WTC11 (cell line): ENCODE measurements around the gene MYO19. TPM values are rescaled to one million over a fixed set of nuclear protein-coding genes. Genes with fewer than 3 reads are reported as not detected.
A peak's percentile ranks its signal among the peaks of the same experiment; 100 is the strongest.

Experiments used
- ATAC-seq: fragments of 200-7000 bp; cut with Tn5 transposase; 2 replicates; pipeline ENCODE4 v1.10.0; 2021; ENCODE audit warnings: mild to moderate bottlenecking, moderate library complexity
- CTCF ChIA-PET: fragments of 300-600 bp; sonication (Branson Sonifier 250); formaldehyde crosslinking; loops from one replicate; lab custom pipeline; 2021; ENCODE audit warnings: antibody characterized with exemption; lab: Charles Lee
- POLR2A ChIA-PET: fragments of 350-600 bp; sonication (Branson Sonifier 250); formaldehyde crosslinking; loops from one replicate; lab custom pipeline; 2021; ENCODE audit warnings: antibody characterized with exemption; lab: Charles Lee
- DNase-seq: peaks from one replicate; pipeline ENCODE4 v3.0.0; 2021; ENCODE audit warnings: low spot score
- H3K27ac Mint-ChIP-seq: 2 replicates; pipeline ENCODE4 v1.8.0; 2021; ENCODE audit warnings: mixed read lengths
- H3K27me3 Mint-ChIP-seq: 2 replicates; pipeline ENCODE4 v1.8.0; 2021; ENCODE audit warnings: low read depth, mild to moderate bottlenecking, moderate library complexity, mixed read lengths
- H3K36me3 Mint-ChIP-seq: 2 replicates; pipeline ENCODE4 v1.8.0; 2021; ENCODE audit warnings: mixed read lengths
- H3K4me1 Mint-ChIP-seq: 2 replicates; pipeline ENCODE4 v1.8.0; 2022; ENCODE audit warnings: mixed read lengths
- H3K4me3 Mint-ChIP-seq: 2 replicates; pipeline ENCODE4 v1.8.0; 2021; ENCODE audit warnings: mild to moderate bottlenecking, moderate library complexity, mixed read lengths
- H3K9me3 Mint-ChIP-seq: 2 replicates; pipeline ENCODE4 v1.8.0; 2021; ENCODE audit warnings: mixed read lengths
- CREM ChIP-seq: sonication (generic); formaldehyde crosslinking; IDR thresholded peaks from 2 replicates; pipeline ENCODE4 v1.8.1; 2022; ENCODE audit warnings: mild to moderate bottlenecking, missing genetic modification reagents, moderate library complexity
- FOXP1 ChIP-seq: sonication (generic); formaldehyde crosslinking; IDR thresholded peaks from 2 replicates; pipeline ENCODE4 v1.8.0; 2022; ENCODE audit warnings: missing genetic modification reagents, mild to moderate bottlenecking, moderate library complexity, borderline replicate concordance
- GRHL2 ChIP-seq: fragments of 250-450 bp; sonication (Bioruptor Pico); IDR thresholded peaks from 2 replicates; pipeline ENCODE4 v1.8.0; 2022; ENCODE audit warnings: mild to moderate bottlenecking, moderate library complexity; ENCODE audit not compliant: insufficient replicate concordance, severe bottlenecking
- JAZF1 ChIP-seq: fragments of 250-450 bp; sonication (Bioruptor Pico); IDR thresholded peaks from 2 replicates; pipeline ENCODE4 v1.9.0; 2021; ENCODE audit warnings: moderate library complexity, mild to moderate bottlenecking, inconsistent platforms
- NFE2L1 ChIP-seq: sonication (generic); formaldehyde crosslinking; IDR thresholded peaks from 2 replicates; pipeline ENCODE4 v1.8.1; 2023; ENCODE audit warnings: missing genetic modification reagents
- OVOL2 ChIP-seq: fragments of 250-450 bp; sonication (Bioruptor Pico); IDR thresholded peaks from 2 replicates; pipeline ENCODE4 v1.9.0; 2021; ENCODE audit warnings: mild to moderate bottlenecking, borderline replicate concordance
- RELA ChIP-seq: sonication (generic); formaldehyde crosslinking; IDR thresholded peaks from 2 replicates; pipeline ENCODE4 v1.8.1; 2022; ENCODE audit warnings: missing genetic modification reagents, mild to moderate bottlenecking, borderline replicate concordance
- SMAD3 ChIP-seq: sonication (generic); formaldehyde crosslinking; IDR thresholded peaks from 2 replicates; pipeline ENCODE4 v1.8.0; 2022; ENCODE audit warnings: missing genetic modification reagents, mild to moderate bottlenecking, borderline replicate concordance
- SP1 ChIP-seq: sonication (generic); formaldehyde crosslinking; conservative IDR thresholded peaks from 2 replicates; pipeline ENCODE4 v1.8.1; 2022; ENCODE audit warnings: missing genetic modification reagents
- ZNF219 ChIP-seq: sonication (generic); formaldehyde crosslinking; IDR thresholded peaks from 2 replicates; pipeline ENCODE4 v1.8.0; 2023; ENCODE audit warnings: missing genetic modification reagents, mild to moderate bottlenecking, borderline replicate concordance
- ZNF263 ChIP-seq: sonication (generic); formaldehyde crosslinking; IDR thresholded peaks from 2 replicates; pipeline ENCODE4 v1.8.1; 2022; ENCODE audit warnings: low read depth, mild to moderate bottlenecking, moderate library complexity, missing genetic modification reagents
- total RNA-seq: library from RNA; stranded (reverse); gene quantifications from 3 replicates; pipeline ENCODE4 v1.2.3, GENCODE V29; 2021
- TF ChIP-seq, protein P1 (sequence below): sonication (generic); formaldehyde crosslinking; IDR thresholded peaks from 2 replicates; pipeline ENCODE4 v1.8.0; 2022; ENCODE audit warnings: mild to moderate bottlenecking, missing genetic modification reagents
- TF ChIP-seq, protein P2 (sequence below): fragments of 250-450 bp; sonication (Bioruptor Pico); IDR thresholded peaks from 2 replicates; pipeline ENCODE4 v1.9.0; 2021; ENCODE audit warnings: mild to moderate bottlenecking
- TF ChIP-seq, protein P3 (sequence below): sonication (generic); formaldehyde crosslinking; IDR thresholded peaks from 2 replicates; pipeline ENCODE4 v1.8.1; 2023; ENCODE audit warnings: mild to moderate bottlenecking, missing genetic modification reagents, moderate library complexity
- TF ChIP-seq, protein P4 (sequence below): sonication (generic); formaldehyde crosslinking; IDR thresholded peaks from 2 replicates; pipeline ENCODE4 v1.8.1; 2022; ENCODE audit warnings: low read depth, missing genetic modification reagents, borderline replicate concordance

MYO19 gene
- total RNA-seq, 1 experiment from 2014 or later = 146 TPM

DNA sequence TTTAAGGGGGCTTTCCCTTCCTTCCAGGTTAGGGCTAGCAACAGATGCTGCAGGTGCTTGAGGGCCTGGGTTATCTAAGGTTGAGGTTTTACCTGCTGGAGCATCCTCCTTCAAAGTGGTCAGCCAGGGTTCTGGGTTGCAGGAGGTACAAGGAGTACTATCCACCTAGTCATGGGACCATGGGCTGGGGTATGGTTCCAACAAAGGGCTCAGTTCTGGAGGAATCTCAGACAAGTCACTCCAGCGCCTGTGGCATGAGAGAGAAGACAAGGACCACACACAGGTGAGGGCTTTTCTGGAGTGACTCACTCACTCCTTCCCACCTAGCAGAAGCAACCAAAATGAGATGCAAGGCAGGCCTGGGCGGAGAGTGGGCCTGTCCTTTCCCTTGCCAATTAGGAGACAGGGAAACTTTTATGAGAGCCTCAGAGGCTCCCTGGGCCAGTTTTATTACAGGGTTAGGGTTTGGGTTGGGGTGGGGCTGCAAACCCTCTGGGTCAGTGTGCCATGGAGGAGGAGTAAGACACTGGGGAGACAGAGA lies 2.2 kb downstream of the MYO19 start:
- Mint-ChIP-seq H3K27me3 (no peaks in the 10 kb centered on the region), H3K27ac (no peak overlapping the region), H3K9me3 (no peaks in the 10 kb centered on the region), H3K4me1 (peaks cover 13% of the 10 kb centered on the region), H3K4me3 (peak overlapping the region; percentile 48), H3K36me3 (peaks cover 48% of the 10 kb centered on the region)
- TF ChIP-seq FOXP1 (CRISPR knock-in tag) = no peak
- TF ChIP-seq OVOL2 (CRISPR knock-in tag) = no peak
- TF ChIP-seq GRHL2 (CRISPR knock-in tag) = no peak
- TF ChIP-seq, protein P1, sequence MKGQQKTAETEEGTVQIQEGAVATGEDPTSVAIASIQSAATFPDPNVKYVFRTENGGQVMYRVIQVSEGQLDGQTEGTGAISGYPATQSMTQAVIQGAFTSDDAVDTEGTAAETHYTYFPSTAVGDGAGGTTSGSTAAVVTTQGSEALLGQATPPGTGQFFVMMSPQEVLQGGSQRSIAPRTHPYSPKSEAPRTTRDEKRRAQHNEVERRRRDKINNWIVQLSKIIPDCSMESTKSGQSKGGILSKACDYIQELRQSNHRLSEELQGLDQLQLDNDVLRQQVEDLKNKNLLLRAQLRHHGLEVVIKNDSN (CRISPR knock-in tag) = no peak
- no peak for TF ChIP-seq SP1
- TF ChIP-seq, protein P2, sequence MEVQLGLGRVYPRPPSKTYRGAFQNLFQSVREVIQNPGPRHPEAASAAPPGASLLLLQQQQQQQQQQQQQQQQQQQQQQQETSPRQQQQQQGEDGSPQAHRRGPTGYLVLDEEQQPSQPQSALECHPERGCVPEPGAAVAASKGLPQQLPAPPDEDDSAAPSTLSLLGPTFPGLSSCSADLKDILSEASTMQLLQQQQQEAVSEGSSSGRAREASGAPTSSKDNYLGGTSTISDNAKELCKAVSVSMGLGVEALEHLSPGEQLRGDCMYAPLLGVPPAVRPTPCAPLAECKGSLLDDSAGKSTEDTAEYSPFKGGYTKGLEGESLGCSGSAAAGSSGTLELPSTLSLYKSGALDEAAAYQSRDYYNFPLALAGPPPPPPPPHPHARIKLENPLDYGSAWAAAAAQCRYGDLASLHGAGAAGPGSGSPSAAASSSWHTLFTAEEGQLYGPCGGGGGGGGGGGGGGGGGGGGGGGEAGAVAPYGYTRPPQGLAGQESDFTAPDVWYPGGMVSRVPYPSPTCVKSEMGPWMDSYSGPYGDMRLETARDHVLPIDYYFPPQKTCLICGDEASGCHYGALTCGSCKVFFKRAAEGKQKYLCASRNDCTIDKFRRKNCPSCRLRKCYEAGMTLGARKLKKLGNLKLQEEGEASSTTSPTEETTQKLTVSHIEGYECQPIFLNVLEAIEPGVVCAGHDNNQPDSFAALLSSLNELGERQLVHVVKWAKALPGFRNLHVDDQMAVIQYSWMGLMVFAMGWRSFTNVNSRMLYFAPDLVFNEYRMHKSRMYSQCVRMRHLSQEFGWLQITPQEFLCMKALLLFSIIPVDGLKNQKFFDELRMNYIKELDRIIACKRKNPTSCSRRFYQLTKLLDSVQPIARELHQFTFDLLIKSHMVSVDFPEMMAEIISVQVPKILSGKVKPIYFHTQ (CRISPR knock-in tag) = no peak
- no peak for TF ChIP-seq RELA
- TF ChIP-seq ZNF219 (CRISPR knock-in tag) = no peak
- no peak for TF ChIP-seq CREM (CRISPR knock-in tag)
- no peak for TF ChIP-seq SMAD3
- TF ChIP-seq, protein P3, sequence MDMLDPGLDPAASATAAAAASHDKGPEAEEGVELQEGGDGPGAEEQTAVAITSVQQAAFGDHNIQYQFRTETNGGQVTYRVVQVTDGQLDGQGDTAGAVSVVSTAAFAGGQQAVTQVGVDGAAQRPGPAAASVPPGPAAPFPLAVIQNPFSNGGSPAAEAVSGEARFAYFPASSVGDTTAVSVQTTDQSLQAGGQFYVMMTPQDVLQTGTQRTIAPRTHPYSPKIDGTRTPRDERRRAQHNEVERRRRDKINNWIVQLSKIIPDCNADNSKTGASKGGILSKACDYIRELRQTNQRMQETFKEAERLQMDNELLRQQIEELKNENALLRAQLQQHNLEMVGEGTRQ (CRISPR knock-in tag) = no peak
- TF ChIP-seq, protein P4, sequence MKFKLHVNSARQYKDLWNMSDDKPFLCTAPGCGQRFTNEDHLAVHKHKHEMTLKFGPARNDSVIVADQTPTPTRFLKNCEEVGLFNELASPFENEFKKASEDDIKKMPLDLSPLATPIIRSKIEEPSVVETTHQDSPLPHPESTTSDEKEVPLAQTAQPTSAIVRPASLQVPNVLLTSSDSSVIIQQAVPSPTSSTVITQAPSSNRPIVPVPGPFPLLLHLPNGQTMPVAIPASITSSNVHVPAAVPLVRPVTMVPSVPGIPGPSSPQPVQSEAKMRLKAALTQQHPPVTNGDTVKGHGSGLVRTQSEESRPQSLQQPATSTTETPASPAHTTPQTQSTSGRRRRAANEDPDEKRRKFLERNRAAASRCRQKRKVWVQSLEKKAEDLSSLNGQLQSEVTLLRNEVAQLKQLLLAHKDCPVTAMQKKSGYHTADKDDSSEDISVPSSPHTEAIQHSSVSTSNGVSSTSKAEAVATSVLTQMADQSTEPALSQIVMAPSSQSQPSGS (CRISPR knock-in tag) = no peak
- TF ChIP-seq NFE2L1 (CRISPR knock-in tag) = no peak
- TF ChIP-seq ZNF263 = no peak
- no peak for DNase-seq
- ChIA-PET CTCF (no interaction called here), POLR2A (no interaction called here)
- ATAC-seq = no peak

DNA sequence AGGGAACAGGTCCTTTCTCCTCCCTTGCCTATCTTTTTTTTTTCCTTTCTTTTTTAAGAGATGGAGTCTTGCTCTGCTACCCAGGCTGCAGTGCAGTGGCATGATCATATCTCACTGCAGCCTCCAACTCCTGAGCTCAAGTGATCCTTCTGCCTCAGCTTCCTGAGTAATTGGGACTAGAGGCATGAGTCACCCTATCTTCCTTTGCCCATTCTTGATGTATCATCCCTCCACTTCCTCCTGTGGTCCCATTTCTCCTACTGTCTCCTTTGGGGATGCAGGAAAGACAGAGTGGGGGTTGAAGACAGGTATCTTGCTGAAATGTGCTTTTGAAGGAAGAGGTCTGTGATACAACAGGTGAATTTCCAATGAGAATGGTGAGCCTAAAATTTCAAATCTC lies 5.5 kb downstream of the MYO19 start:
- DNase-seq (no peak), ATAC-seq (no peak)
- no peaks in the 10 kb centered on the region for H3K27me3 Mint-ChIP-seq
- no peaks in the 10 kb centered on the region for H3K9me3 Mint-ChIP-seq
- ChIA-PET CTCF (interaction anchor here (0.6 kb wide), 1 partner anchor 558 kb away, joined by 3 read pairs; no protein-coding TSS in a partner anchor), POLR2A (no interaction called here)
- no peak overlapping the region for H3K4me3 Mint-ChIP-seq
- no peak overlapping the region for H3K27ac Mint-ChIP-seq
- peaks cover 13% of the 10 kb centered on the region for H3K4me1 Mint-ChIP-seq
- peaks cover 66% of the 10 kb centered on the region for H3K36me3 Mint-ChIP-seq
- no peak for TF ChIP-seq JAZF1 (CRISPR knock-in tag)
- TF ChIP-seq, protein P2 (CRISPR knock-in tag) = no peak
